ENCODE data around the gene GPR146. TPM values are rescaled to one million over a fixed set of nuclear protein-coding genes. Genes with fewer than 3 reads are reported as not detected.
A peak's percentile ranks its signal among the peaks of the same experiment; 100 is the strongest.

The GPR146 gene
- total RNA-seq, 4 donors from 2014 or later = 9.2 to 14.5 TPM; not detected in 2

DNA sequence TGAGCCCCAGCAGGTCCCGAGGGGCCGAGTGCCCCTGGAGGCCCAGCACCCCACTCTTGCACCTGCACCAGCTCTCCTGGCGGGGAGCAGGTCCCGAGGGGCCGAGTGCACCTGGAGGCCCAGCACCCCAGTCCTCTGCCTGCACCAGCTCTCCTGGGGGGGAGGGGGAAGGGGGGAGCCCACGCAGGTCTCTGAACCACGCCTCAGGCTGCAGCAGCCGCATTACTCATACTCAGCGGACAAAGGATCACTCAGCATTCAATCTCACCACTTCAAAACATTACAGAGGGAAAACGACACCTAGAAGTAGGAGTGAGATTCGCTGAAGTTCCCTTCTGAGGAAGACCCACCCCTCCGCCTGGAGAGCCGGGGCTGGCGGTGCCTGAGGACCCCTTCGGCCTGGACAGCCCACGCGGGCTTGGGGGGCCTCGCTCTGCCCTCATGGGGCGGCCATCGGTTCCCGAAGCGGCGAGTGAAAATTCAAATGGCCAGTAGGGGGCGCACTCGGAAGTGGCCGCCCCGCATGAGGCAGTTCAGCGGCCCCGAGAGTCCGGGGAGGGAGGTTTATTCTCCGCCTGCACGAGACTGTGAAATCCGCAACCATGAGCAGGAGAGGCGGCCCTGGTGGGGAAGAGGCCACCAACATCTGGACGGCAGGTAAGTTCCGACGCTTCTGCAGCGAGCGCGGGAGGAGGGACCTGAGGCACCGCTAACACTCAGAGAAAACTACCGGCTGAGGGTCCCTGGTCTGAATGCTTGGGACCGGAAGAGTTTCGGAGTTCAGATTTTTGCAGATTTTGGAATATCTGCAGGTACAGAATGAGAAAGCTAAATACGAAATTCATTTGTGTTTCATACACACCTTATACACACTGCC is 42.5 kb downstream of the GPR146 start:
- peak overlapping the region; percentile 13 to 79 (median 74) for H3K27ac ChIP-seq
- H3K4me3 ChIP-seq = peak overlapping the region; percentile 11 to 62 (median 32)
- H3K9me3 ChIP-seq = no peaks in the 10 kb centered on the region
- no peaks in the 10 kb centered on the region for H3K36me3 ChIP-seq
- H3K4me1 ChIP-seq = peaks cover 6 to 40% (median 19%) of the 10 kb centered on the region in 4 donors
- no peaks in the 10 kb centered on the region for H3K27me3 ChIP-seq
- intact Hi-C loops (cut with DNase I; ENCODE audit: low total_unique reads) (loop anchor here (5.0 to 10.0 kb wide), 2 partner anchors 35 to 88 kb away; no protein-coding TSS in a partner anchor), in situ Hi-C loops (cut with MboI; ENCODE audit: low pct_ligation_motif_present in 1 of 4, low pct_unique_long_range_greater_than_20kb in 1 of 4, low sequenced_read_pairs in 3 of 4) (no loop called here)
- peak; percentile 83 for DNase-seq
- TF ChIP-seq POLR2AphosphoS5 (IDR thresholded peaks at IDR 0.05) (no peak), POLR2A (IDR thresholded peaks at IDR 0.05) (no peak), EP300 (IDR thresholded peaks at IDR 0.05; ENCODE audit: low read depth) (no peak)
- TF ChIP-seq, protein P1, sequence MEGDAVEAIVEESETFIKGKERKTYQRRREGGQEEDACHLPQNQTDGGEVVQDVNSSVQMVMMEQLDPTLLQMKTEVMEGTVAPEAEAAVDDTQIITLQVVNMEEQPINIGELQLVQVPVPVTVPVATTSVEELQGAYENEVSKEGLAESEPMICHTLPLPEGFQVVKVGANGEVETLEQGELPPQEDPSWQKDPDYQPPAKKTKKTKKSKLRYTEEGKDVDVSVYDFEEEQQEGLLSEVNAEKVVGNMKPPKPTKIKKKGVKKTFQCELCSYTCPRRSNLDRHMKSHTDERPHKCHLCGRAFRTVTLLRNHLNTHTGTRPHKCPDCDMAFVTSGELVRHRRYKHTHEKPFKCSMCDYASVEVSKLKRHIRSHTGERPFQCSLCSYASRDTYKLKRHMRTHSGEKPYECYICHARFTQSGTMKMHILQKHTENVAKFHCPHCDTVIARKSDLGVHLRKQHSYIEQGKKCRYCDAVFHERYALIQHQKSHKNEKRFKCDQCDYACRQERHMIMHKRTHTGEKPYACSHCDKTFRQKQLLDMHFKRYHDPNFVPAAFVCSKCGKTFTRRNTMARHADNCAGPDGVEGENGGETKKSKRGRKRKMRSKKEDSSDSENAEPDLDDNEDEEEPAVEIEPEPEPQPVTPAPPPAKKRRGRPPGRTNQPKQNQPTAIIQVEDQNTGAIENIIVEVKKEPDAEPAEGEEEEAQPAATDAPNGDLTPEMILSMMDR (IDR thresholded peaks at IDR 0.05) = peak; percentile 85 to 95 (median 92)
- 7 to 25% methylated on average over 3 to 36 of the region's 45 CpGs for WGBS, 2 donors (ENCODE audit: low coverage in 1 of 2)

DNA sequence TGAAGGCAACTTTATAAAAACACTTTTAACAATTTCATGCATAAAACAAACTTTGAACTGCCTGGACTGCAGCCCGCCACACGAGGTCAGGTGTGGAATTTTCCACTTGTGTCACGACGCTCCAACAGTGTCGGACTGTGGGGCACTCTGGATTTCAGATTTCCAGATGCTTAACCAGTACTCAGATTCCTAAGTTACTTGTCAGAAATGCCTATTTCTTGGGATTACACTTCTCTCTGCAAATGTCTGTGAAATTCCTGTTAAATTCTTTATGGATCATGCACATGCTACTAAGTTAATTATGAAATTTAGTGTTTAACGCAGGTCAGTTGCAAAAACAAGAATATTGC is 43.1 kb downstream of the GPR146 start:
- WGBS, 2 donors (ENCODE audit: low coverage in 1 of 2) = 25 to 32% methylated on average over 1 to 6 of the region's 6 CpGs
- no peak for DNase-seq
- in situ Hi-C loops (cut with MboI; ENCODE audit: low pct_ligation_motif_present in 1 of 4, low pct_unique_long_range_greater_than_20kb in 1 of 4, low sequenced_read_pairs in 3 of 4) = no loop called here
- TF ChIP-seq POLR2AphosphoS5 (IDR thresholded peaks at IDR 0.05) (no peak), EP300 (IDR thresholded peaks at IDR 0.05; ENCODE audit: low read depth) (no peak), POLR2A (IDR thresholded peaks at IDR 0.05) (no peak)
- TF ChIP-seq, protein P1 (IDR thresholded peaks at IDR 0.05) = no peak
- no peaks in the 10 kb centered on the region for H3K27me3 ChIP-seq
- H3K4me1 ChIP-seq = peaks cover 6 to 40% (median 19%) of the 10 kb centered on the region in 4 donors
- H3K4me3 ChIP-seq = peak overlapping the region in 3 of 4 donors; percentile 27 to 62 (median 38)
- intact Hi-C loops (cut with DNase I; ENCODE audit: low total_unique reads) = loop anchor here (5.0 to 10.0 kb wide), 2 partner anchors 35 to 87 kb away; no protein-coding TSS in a partner anchor
- peak overlapping the region; percentile 13 to 79 (median 74) for H3K27ac ChIP-seq
- no peaks in the 10 kb centered on the region for H3K36me3 ChIP-seq
- no peaks in the 10 kb centered on the region for H3K9me3 ChIP-seq

DNA sequence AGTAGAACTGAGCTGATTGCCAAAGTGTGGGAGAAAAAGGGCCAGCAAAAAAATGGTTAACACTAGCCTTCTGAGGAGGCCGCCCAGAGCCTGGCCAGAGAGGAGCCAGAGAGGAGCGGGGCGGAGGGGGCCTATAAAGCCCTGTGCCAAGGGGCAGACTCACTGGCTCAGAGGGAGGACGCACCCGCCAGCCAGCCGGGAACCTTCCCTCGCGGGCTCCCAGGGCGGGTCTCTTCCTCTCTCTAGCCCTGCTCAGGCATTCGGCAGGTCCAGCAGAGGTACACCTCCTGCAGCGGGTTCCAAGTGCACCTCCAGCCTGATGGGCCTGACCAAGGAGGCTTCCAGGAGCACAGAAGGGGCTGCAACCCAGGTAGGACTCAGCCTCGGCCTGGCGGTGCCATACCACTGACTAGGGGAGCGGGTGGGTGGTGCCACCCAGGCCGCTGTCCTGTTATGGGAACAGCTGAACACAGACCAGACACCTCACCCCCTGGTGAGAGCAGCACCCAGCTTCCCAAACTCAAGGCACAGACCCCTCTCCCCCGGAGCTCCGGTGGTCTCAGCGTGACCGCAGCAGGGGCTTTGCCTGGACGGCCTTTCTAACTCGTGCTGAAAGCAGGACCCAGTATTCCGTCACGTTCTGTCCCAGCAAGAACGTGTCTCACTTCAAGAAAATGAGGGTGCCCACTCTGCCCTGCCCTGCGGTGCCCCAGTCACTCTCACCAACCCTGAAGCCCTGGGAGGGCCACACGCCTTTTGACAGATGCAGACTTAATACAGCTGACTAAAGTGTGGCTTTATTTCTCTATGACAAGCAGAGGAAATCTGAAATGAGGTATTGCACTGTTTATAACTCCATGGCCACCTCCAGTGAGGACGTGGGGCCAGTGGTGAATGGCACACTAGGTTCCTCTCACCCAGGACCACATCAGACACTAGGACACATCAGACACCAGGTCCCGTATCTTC is 43.9 kb downstream of the GPR146 start, which contains the start of gene GPER1:
Gene GPER1 (plus strand): TSS at position 162 of the 969 bp plus-strand sequence. CDS start 3,616 bp downstream, outside the sequence.
- TF ChIP-seq POLR2A (IDR thresholded peaks at IDR 0.05) = no peak
- TF ChIP-seq POLR2AphosphoS5 (IDR thresholded peaks at IDR 0.05) = peak; percentile 32 to 64 (median 51)
- no peak for TF ChIP-seq EP300 (IDR thresholded peaks at IDR 0.05; ENCODE audit: low read depth)
- TF ChIP-seq, protein P1 (IDR thresholded peaks at IDR 0.05) = no peak
- DNase-seq = peak; percentile 86
- WGBS, 2 donors (ENCODE audit: low coverage in 1 of 2) = 43 to 100% methylated on average over 1 to 27 of the region's 28 CpGs
- peak within 1 kb of the TSS; percentile 11 to 62 (median 32) for H3K4me3 ChIP-seq
- intact Hi-C loops (cut with DNase I; ENCODE audit: low total_unique reads) = loop anchor here (5.0 to 10.0 kb wide), 2 partner anchors 34 to 87 kb away; no protein-coding TSS in a partner anchor
- peaks cover 6 to 35% (median 19%) of the 10 kb centered on the region in 4 donors for H3K4me1 ChIP-seq
- in situ Hi-C loops (cut with MboI; ENCODE audit: low pct_ligation_motif_present in 1 of 4, low pct_unique_long_range_greater_than_20kb in 1 of 4, low sequenced_read_pairs in 3 of 4) = no loop called here
- H3K36me3 ChIP-seq = no peaks in the 10 kb centered on the region
- H3K9me3 ChIP-seq = no peaks in the 10 kb centered on the region
- no peaks in the 10 kb centered on the region for H3K27me3 ChIP-seq
- H3K27ac ChIP-seq = peak within 1 kb of the TSS; percentile 13 to 79 (median 74)

All from transverse colon (tissue), 4 donors.